Lower leg skin (tissue), 4 donors: ENCODE measurements around the gene FEM1A. TPM values are rescaled to one million over a fixed set of nuclear protein-coding genes. Genes with fewer than 3 reads are reported as not detected.
A peak's percentile ranks its signal among the peaks of the same experiment; 100 is the strongest.

Experiments
- DNase-seq, 2 donors: peaks; one replicate each; pipeline ENCODE4 v3.0.0-alpha.2; 2019; ENCODE audit warnings: low spot score in 2 of 2
- H3K4me3 ChIP-seq: fragments of 200-600 bp; sonication (generic); 2 replicates; pipeline ENCODE4 v1.5.1; 2017; ENCODE audit warnings: mild to moderate bottlenecking, low read depth; ENCODE audit not compliant: poor library complexity, severe bottlenecking
- CTCF ChIP-seq, 3 donors: fragments of 450-650 bp; IDR thresholded peaks; one replicate each; pipeline ENCODE4 v1.5.1; 2016; ENCODE audit warnings: antibody characterized with exemption in 3 of 3, mild to moderate bottlenecking in 3 of 3, moderate library complexity in 2 of 3
- POLR2A ChIP-seq, 2 donors: fragments of 450-650 bp; IDR thresholded peaks; one replicate each; pipeline ENCODE4 v1.6.1; 2016 to 2017; ENCODE audit warnings: antibody characterized with exemption in 2 of 2, mild to moderate bottlenecking in 1 of 2, moderate library complexity in 1 of 2
- WGBS, 2 donors: methylation state at CpG; one replicate each; pipeline ENCODE4 v1.1.5; 2018; 5-methylcytosine and 5-hydroxymethylcytosine counted together
- intact Hi-C: fragments of 100-400 bp; cut with DNase I; formaldehyde crosslinking; loops from one replicate; pipeline ENCODE4 v1.15.0; 2023; ENCODE audit warnings: low total_unique reads
- total RNA-seq, 4 donors: library from RNA; depleted of rRNA; stranded (reverse); fragments of >200 nt; gene quantifications; one replicate each; pipeline ENCODE4 v1.1.0, GENCODE V29; 2016

The FEM1A gene
- total RNA-seq, 4 donors from 2014 or later: 46.4 to 55.3 (median 49.9) TPM

- H3K4me3 ChIP-seq: no peak overlapping the region
- TF ChIP-seq POLR2A (IDR thresholded peaks at IDR 0.05) (no peak), CTCF (IDR thresholded peaks at IDR 0.05) (no peak)
- 42 to 48% methylated on average over 10 of the region's 11 CpGs for WGBS, 2 donors
- DNase-seq: no peak
- intact Hi-C loops: no loop called here
Observed at GRCh38 chr19:4794971-4795370, 3.4 kb downstream of the FEM1A start.

- no peak for TF ChIP-seq CTCF (IDR thresholded peaks at IDR 0.05)
- TF ChIP-seq POLR2A (IDR thresholded peaks at IDR 0.05): no peak
- 46 to 61% methylated on average over 9 of the region's 9 CpGs for WGBS, 2 donors
- no peak for DNase-seq
- H3K4me3 ChIP-seq: no peak overlapping the region
- intact Hi-C loops: no loop called here
Observed at GRCh38 chr19:4795400-4795799, 3.9 kb downstream of the FEM1A start.

GRCh38 chr19:4800591-4801081 lies 9.1 kb downstream of the FEM1A start:
- H3K4me3 ChIP-seq: no peak overlapping the region
- WGBS, 2 donors: 33 to 59% methylated on average over 17 to 22 of the region's 23 CpGs
- intact Hi-C loops: loop anchor here (5.0 kb wide), 1 partner anchor 68 kb away; no protein-coding TSS in a partner anchor

GRCh38 chr19:4801085-4801619 lies 9.6 kb downstream of the FEM1A start:
- intact Hi-C loops: loop anchor here (5.0 kb wide), 1 partner anchor 69 kb away; no protein-coding TSS in a partner anchor
- H3K4me3 ChIP-seq: no peak overlapping the region
- WGBS, 2 donors: 70 to 77% methylated on average over 3 of the region's 3 CpGs
- DNase-seq: no peak
- TF ChIP-seq CTCF (IDR thresholded peaks at IDR 0.05) (no peak), POLR2A (IDR thresholded peaks at IDR 0.05) (no peak)

More at GRCh38 chr19:4800591-4801081, 9.1 kb downstream of the FEM1A start:
- TF ChIP-seq POLR2A (IDR thresholded peaks at IDR 0.05): no peak
- TF ChIP-seq CTCF (IDR thresholded peaks at IDR 0.05): no peak
- peak; percentile 82 to 93 for DNase-seq

- TF ChIP-seq POLR2A (IDR thresholded peaks at IDR 0.05) (no peak), CTCF (IDR thresholded peaks at IDR 0.05) (no peak)
Observed at GRCh38 chr19:4802711-4803110, 11.2 kb downstream of the FEM1A start.

More at GRCh38 chr19:4802711-4803110, 11.2 kb downstream of the FEM1A start:
- WGBS, 2 donors: 60 to 63% methylated on average over 7 of the region's 7 CpGs
- H3K4me3 ChIP-seq: no peak overlapping the region
- intact Hi-C loops: loop anchor here (5.0 kb wide), 1 partner anchor 70 kb away; no protein-coding TSS in a partner anchor
- no peak for DNase-seq
